ENCODE measurements around the gene SUMF1. TPM values are rescaled to one million over a fixed set of nuclear protein-coding genes. Genes with fewer than 3 reads are reported as not detected.

The SUMF1 gene
- total and polyA plus RNA-seq, 2 donors (not counting 1 experiment from before 2014, with no cell fraction given) = 10.3 to 21.2 TPM

DNA sequence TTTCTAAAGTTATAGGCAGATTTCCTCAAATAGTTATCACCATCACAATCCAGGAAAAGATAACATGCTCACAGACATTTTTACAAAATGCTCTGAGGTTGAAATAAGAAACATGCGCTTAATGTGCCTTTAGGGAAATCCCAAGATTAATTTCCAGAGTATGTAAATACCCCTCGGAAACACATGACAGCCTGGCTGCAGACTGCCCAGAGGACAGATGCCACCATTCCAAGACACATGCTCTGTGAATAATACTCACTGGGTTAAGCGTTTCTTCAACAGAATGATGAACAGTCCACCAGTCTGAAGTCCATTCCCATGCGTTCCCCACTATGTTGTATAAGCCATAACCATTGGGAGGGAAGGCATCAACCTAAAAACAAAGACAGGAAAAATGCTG lies 56.5 kb downstream of the SUMF1 start:
- Mint-ChIP-seq H3K9me3 (ENCODE audit: insufficient read depth) (no peaks in the 10 kb centered on the region), H3K4me1 (no peaks in the 10 kb centered on the region), H3K27me3 (no peaks in the 10 kb centered on the region), H3K4me3 (no peak overlapping the region), H3K27ac (no peak overlapping the region)
- 87% methylated on average over 3 of the region's 4 CpGs for WGBS (ENCODE audit: insufficient coverage)
- POLR2A ChIA-PET = no interaction called here
- CTCF ChIA-PET = interaction anchor here (2.6 kb wide), 1 partner anchor 60 kb away, joined by 6 read pairs; no protein-coding TSS in a partner anchor
- no peak overlapping the region for H3K9ac ChIP-seq (ENCODE audit: low read length)
- H3K9me3 ChIP-seq (ENCODE audit: control extremely low read depth in 1 of 3, control insufficient read depth in 2 of 3, insufficient read depth in 1 of 3, low read length in 2 of 3) = no peaks in the 10 kb centered on the region
- H3K79me2 ChIP-seq (ENCODE audit: control insufficient read depth, insufficient read depth, low read length) = no peaks in the 10 kb centered on the region
- intact Hi-C loops (cut with micrococcal nuclease) = no loop called here
- no peaks in the 10 kb centered on the region for H3K4me1 ChIP-seq (ENCODE audit: control insufficient read depth in 2 of 2, insufficient read depth in 2 of 2, low read length in 2 of 2)
- H4K20me1 ChIP-seq (ENCODE audit: control insufficient read depth, insufficient read depth, low read length, poor library complexity, severe bottlenecking) = no peaks in the 10 kb centered on the region
- no peak overlapping the region for H3K4me2 ChIP-seq (replicated peaks; ENCODE audit: low read depth, low read length, poor library complexity, severe bottlenecking)
- no peak overlapping the region for H3K4me3 ChIP-seq (ENCODE audit: control extremely low read depth in 1 of 5, extremely low read depth in 1 of 5, insufficient read depth in 1 of 5, low read depth in 2 of 5, low read length in 4 of 5)
- H3K27me3 ChIP-seq (replicated peaks in 1 of 4; ENCODE audit: control extremely low read depth in 1 of 4, control insufficient read depth in 3 of 4, insufficient read depth in 4 of 4, low read length in 3 of 4) = no peaks in the 10 kb centered on the region
- TF ChIP-seq, protein P1, sequence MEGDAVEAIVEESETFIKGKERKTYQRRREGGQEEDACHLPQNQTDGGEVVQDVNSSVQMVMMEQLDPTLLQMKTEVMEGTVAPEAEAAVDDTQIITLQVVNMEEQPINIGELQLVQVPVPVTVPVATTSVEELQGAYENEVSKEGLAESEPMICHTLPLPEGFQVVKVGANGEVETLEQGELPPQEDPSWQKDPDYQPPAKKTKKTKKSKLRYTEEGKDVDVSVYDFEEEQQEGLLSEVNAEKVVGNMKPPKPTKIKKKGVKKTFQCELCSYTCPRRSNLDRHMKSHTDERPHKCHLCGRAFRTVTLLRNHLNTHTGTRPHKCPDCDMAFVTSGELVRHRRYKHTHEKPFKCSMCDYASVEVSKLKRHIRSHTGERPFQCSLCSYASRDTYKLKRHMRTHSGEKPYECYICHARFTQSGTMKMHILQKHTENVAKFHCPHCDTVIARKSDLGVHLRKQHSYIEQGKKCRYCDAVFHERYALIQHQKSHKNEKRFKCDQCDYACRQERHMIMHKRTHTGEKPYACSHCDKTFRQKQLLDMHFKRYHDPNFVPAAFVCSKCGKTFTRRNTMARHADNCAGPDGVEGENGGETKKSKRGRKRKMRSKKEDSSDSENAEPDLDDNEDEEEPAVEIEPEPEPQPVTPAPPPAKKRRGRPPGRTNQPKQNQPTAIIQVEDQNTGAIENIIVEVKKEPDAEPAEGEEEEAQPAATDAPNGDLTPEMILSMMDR (IDR thresholded peaks at IDR 0.05) = no peak
- TF ChIP-seq EZH2 (IDR thresholded peaks at IDR 0.05; ENCODE audit: borderline replicate concordance, insufficient read depth, low read depth, low read length, poor library complexity, severe bottlenecking) = no peak
- no peak for ATAC-seq (ENCODE audit: low read depth)
- no peak overlapping the region for H2AFZ ChIP-seq (ENCODE audit: insufficient read depth, low read depth, low read length, poor library complexity, severe bottlenecking)
- no peak overlapping the region for H3K27ac ChIP-seq (ENCODE audit: low read length in 2 of 2)
- peaks cover 10 to 18% of the 10 kb centered on the region in 2 experiments for H3K36me3 ChIP-seq (replicated peaks in 1 of 2; ENCODE audit: control extremely low read depth in 1 of 2, control insufficient read depth in 1 of 2, extremely low read depth in 1 of 2, insufficient read depth in 2 of 2, low read length in 1 of 2)
- no peak for DNase-seq

- Histone ChIP-seq H3K4me3 (ENCODE audit: control extremely low read depth in 1 of 5, extremely low read depth in 1 of 5, insufficient read depth in 1 of 5, low read depth in 2 of 5, low read length in 4 of 5) (no peak overlapping the region), H3K79me2 (ENCODE audit: control insufficient read depth, insufficient read depth, low read length) (no peaks in the 10 kb centered on the region), H3K4me1 (ENCODE audit: control insufficient read depth in 2 of 2, insufficient read depth in 2 of 2, low read length in 2 of 2) (no peaks in the 10 kb centered on the region), H3K27me3 (replicated peaks in 1 of 4; ENCODE audit: control extremely low read depth in 1 of 4, control insufficient read depth in 3 of 4, insufficient read depth in 4 of 4, low read length in 3 of 4) (no peaks in the 10 kb centered on the region), H3K9me3 (ENCODE audit: control extremely low read depth in 1 of 3, control insufficient read depth in 2 of 3, insufficient read depth in 1 of 3, low read length in 2 of 3) (no peaks in the 10 kb centered on the region), H3K27ac (ENCODE audit: low read length in 2 of 2) (no peak overlapping the region), H2AFZ (ENCODE audit: insufficient read depth, low read depth, low read length, poor library complexity, severe bottlenecking) (no peak overlapping the region), H3K4me2 (replicated peaks; ENCODE audit: low read depth, low read length, poor library complexity, severe bottlenecking) (no peak overlapping the region), H3K9ac (ENCODE audit: low read length) (no peak overlapping the region), H3K36me3 (replicated peaks in 1 of 2; ENCODE audit: control extremely low read depth in 1 of 2, control insufficient read depth in 1 of 2, extremely low read depth in 1 of 2, insufficient read depth in 2 of 2, low read length in 1 of 2) (peaks cover 10 to 18% of the 10 kb centered on the region in 2 experiments), H4K20me1 (ENCODE audit: control insufficient read depth, insufficient read depth, low read length, poor library complexity, severe bottlenecking) (no peaks in the 10 kb centered on the region)
- intact Hi-C loops (cut with micrococcal nuclease) = no loop called here
- ATAC-seq (ENCODE audit: low read depth) (no peak), DNase-seq (no peak)
- TF ChIP-seq EZH2 (IDR thresholded peaks at IDR 0.05; ENCODE audit: borderline replicate concordance, insufficient read depth, low read depth, low read length, poor library complexity, severe bottlenecking) = no peak
- TF ChIP-seq, protein P1 (IDR thresholded peaks at IDR 0.05) = no peak
- H3K4me3 Mint-ChIP-seq = no peak overlapping the region
- CTCF ChIA-PET = interaction anchor here (2.6 kb wide), 1 partner anchor 59 kb away, joined by 6 read pairs; no protein-coding TSS in a partner anchor
- H3K27me3 Mint-ChIP-seq = no peaks in the 10 kb centered on the region
- WGBS (ENCODE audit: insufficient coverage) = 33% methylated on average over 1 of the region's 1 CpG
- POLR2A ChIA-PET = no interaction called here
- H3K9me3 Mint-ChIP-seq (ENCODE audit: insufficient read depth) = no peaks in the 10 kb centered on the region
- no peaks in the 10 kb centered on the region for H3K4me1 Mint-ChIP-seq
- H3K27ac Mint-ChIP-seq = no peak overlapping the region
Measured at GRCh38 chr3:4409971-4410573, 57.0 kb downstream of the SUMF1 start.
